HG03135 (cell line): ENCODE data around the gene C1QB.

ENCODE experiments used
- ATAC-seq: cut with Tn5 transposase; IDR thresholded peaks from one replicate; pipeline ENCODE4 v1.9.1; 2021; ENCODE audit warnings: mild to moderate bottlenecking, moderate library complexity; ENCODE audit not compliant: unreplicated experiment

Gene C1QB, protein sequence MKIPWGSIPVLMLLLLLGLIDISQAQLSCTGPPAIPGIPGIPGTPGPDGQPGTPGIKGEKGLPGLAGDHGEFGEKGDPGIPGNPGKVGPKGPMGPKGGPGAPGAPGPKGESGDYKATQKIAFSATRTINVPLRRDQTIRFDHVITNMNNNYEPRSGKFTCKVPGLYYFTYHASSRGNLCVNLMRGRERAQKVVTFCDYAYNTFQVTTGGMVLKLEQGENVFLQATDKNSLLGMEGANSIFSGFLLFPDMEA

DNA sequence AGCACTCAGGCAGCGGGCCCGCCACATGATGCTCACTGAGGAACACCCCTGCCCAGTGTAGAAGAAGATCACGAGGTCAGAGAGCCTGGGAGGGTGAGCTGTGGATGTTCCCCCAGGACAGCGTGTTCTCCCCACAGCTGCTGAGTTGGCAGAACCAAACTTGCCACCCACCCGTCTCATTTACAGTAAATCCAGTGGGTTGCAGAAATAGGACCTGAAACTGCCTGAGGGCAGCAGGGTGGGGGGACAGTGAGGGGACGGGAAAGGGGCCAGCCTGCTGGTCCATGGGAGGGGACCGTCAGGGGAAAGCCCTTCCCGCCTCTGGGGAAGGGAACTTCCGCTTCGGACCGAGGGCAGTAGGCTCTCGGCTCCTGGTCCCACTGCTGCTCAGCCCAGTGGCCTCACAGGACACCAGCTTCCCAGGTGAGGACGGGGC lies at the start of gene C1QB:
TSS of gene C1QB (plus strand) at position 356 of the 436 bp plus-strand sequence. CDS start 6,227 bp downstream, outside the sequence.
- no peak for ATAC-seq

DNA sequence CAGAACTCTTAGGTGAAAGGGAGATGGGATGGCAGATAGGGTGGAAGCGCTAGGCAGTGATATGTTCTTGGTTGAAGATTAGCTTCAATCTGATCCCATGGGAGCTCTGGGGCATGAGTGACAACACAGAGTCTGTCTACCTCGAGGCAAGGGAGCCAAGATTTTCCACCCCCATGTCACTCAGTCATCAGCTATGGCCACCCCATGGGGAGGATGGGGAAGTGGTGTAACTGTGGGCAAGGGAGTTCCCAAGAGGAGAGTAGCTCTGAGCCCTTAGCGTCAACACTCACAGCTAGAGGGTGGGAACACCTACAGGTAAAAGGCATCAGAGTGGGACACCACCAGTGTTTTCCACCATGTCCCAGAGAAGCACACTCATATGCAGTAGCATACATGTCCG lies 46.9 kb upstream of the C1QB start:
- ATAC-seq: no peak

DNA sequence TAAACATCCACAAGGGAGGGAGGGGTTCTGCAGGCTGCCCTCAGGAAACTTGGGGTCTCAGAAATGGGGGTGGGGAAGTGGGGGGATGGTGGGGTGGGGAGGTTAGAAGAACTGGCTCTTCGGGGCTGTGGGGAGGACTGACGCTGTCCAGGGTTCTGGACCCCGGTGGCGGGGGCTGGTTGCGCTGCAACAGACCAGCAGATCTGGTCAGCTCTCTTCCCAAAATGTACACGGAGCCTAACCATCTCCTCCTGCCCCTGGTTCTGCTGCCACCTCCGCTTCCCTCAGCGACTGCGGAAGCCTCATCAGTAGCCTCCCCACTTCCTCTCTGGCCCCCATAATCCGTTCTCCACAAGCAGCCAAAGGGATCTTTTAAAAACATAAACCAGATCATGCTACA lies 45.9 kb upstream of the C1QB start:
- no peak for ATAC-seq

- no peak for ATAC-seq
These were observed 44.7 kb upstream of the C1QB start for GRCh38 chr1:22608361-22608760.

DNA sequence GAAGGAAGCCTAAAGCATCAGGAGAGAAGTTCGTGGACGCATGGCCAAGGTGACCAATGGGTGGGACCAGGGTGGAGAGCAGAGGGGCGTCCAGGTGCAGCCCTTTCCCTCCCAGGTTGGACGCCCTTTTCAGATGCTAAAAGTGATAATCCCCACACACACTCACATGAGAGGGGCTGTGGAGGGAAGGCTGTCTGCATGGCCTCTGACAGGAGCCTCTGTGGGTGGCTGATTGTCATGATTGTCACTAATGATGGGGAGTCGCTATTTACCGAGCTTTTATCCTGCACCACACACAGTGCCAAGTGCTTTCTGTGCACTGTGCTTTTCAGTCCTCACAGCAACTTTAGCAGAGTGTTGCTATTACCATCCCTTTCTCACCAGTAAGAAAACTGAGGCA lies 43.7 kb upstream of the C1QB start:
- no peak for ATAC-seq

DNA sequence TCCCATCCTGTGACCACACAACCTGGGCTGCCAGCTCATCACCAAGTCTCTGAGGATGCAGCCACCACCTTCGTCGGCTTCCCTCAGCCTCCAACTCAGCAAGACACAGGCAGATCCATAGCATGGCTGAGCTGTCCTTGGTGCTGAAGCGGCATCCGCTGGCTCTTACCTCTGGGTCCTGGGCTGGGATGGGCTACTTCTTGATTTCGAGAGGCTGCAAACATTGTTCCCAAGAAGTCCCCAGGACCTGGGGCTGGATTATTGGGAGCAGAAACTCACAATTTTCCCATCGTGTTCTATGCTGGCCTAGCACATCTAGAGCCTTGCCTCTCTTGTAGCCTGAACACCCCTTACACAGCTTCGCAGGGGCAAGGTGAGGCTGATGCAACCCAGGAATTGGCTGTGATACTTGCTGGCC lies 41.5 kb upstream of the C1QB start:
- no peak for ATAC-seq

DNA sequence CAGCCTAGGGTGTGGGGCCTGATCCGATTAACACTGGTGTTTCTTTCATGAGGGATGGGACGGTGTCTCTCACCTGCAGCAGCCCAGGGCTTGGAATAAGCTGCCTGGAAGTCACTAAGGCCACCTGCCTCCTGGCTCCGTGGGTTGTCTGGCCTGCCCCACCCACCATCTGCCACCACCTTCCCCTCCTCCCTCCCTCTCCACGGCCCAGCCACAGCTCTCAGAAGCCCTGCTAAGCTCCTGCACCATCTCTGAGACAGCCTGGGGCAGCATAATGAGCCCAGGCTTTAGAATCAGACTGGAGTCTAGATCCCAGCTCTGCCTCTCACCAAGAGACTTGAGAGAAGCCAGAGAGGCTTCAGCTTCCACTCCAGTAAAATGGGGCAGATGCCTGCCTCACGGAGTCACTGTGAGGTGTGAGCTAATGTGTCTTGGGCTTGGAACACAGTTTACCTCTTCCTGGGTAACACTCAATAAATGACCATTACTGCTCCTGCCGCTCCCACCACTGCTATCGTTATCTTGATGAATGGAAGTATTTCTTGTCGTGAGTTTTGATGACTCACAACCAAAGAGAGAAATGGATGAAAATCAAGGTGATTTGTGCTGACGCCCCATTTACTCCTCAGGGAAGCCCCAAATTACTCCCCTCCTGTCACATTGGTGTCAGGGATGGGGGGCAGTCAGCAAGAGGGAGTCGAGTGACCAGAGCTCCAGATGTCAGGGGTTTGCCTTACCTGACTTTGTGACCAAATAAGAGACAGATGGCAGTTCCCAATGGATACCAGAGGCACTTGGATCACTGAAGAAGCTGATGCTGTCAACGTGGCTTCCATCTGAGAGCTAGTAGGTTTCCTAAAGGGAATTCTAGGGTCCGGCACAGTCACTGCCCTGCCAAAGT lies 40.1 kb upstream of the C1QB start:
- no peak for ATAC-seq

DNA sequence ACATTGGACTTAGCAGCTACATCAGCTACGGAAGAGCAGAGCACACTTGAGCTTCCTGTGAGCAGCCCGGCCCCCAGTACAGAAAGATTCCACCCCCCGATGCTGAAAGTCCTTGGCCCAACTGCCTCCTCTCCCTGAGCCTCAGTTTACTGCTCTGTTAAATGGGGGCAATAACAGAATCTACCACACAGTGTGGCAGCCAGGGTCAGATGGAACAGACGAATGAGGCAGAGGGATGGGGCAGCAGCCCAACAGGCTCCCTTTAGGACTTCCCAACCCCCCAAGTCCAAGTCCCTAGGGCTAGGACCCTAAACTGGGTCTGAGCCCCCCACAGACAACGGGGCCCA lies 39.5 kb upstream of the C1QB start:
- no peak for ATAC-seq

GRCh38 chr1:22613951-22614350 lies 39.1 kb upstream of the C1QB start:
- ATAC-seq: no peak

GRCh38 chr1:22615886-22616285 lies 37.1 kb upstream of the C1QB start:
- no peak for ATAC-seq

DNA sequence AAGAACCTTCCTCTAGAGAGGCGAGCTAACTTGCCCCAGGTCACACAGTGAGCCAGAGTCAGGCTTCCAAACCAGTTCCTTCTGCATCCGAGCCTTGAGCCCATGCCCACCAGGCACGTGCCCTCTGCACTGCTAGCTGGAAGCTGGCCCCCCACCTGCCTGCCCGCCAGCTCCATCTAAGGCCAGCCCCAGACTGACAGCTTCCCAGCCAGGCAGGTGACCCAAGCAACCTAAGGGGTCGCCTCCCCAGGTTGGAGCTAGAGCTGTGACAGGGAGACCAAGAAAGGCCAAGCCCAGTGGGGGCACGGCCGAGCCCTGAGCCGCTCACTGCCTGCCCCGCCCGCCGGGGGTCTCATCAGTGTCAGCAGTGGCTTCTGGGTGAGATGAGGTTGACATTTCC lies 36.5 kb upstream of the C1QB start:
- ATAC-seq: no peak

GRCh38 chr1:22618056-22618455 lies 35.0 kb upstream of the C1QB start:
- ATAC-seq: no peak

DNA sequence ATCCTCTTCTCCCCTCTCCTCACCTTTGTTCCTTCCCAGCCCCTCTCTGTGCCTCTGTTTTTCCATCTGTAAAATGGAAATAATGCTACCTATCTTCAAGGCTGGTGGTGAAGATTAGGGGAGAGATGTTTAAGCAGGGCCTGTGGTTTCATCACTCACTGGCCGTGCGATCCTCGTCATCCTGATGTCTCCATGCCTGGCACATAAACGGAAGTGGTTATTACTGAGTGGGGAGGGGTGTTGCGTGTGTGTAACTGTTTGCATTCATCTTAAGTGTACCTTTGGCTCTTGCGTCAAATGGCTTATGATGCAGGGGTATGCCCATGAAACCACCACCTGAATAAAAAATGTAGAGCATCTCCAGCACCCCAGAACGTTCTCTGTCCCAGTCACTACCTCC lies 33.8 kb upstream of the C1QB start:
- ATAC-seq: no peak

- no peak for ATAC-seq
These were observed 33.2 kb upstream of the C1QB start for GRCh38 chr1:22619798-22620197.

GRCh38 chr1:22621761-22622160 lies 31.3 kb upstream of the C1QB start:
- ATAC-seq: no peak

DNA sequence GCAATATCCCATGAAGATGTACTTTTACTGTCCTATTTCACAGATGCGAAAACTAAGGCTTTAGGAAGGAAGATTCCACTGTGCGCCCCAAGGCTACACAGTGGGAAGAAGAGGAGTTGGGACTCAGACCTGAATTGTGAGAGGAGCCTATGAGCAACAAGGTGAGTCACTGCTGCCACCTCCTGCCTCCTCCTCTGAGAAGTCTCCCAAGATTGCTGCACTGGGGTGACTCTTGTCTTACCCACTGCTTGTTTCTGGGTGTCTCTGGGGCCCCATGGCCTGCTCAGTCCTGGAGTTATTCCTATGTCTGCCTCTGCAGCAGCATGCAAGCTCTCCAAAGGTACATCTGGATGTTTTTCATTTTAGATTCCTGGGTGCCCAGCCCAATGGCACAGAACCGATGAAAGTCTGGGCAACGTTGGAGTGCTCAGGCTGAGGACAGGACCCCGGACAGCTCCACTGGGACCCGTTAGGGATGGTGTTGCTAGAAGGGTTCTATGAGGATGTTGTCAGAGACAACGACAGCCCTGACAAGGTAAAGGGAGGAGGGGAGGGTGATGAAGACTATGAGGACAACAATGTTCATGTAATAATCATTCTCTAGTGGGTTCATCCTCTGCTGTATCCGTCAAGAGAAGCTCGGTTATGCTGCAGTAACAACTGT lies 27.6 kb upstream of the C1QB start:
- no peak for ATAC-seq

DNA sequence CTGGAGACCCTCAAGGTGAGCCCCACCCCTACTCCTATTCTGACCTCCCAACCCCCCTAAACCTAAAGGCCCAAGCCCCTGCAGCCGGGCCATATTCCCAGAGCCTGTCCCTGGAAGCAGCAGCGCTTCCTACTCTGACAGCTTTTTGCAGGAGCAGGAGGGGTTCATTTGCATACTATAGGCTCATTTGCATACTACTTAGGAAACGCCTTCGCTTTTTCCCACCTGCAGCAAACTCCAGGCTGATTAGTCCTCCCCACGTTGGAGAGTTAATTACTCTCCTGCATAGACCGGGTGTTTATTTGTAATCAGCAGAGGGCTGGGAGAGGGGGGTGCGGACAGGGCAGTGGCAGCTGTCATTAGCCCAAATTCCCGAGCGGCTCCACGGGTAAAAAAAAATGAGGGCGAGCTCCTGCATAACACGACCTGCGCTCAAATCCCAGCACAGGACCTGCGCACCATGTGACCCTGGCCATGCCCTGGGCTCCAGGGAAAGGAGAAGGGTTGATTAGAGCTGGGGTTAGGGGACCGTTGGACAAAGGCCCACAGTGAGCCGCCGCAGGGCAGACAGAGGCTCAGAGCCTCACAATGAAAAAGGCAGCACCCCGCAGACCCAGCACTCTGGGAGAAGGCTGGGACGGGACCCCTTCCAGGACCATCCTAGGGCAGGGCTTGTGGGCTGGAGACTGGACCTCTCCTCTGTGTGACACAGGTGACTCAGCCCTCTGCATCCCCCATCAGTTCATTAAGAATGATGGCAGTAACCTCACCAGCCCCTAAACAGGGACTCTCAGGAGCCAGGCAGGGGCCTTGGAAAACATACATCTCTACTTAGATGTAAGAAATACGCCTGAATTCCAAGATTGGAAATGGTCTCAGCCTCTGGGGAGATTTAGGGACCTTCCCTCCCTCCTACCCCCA lies 26.5 kb upstream of the C1QB start:
- ATAC-seq: no peak

DNA sequence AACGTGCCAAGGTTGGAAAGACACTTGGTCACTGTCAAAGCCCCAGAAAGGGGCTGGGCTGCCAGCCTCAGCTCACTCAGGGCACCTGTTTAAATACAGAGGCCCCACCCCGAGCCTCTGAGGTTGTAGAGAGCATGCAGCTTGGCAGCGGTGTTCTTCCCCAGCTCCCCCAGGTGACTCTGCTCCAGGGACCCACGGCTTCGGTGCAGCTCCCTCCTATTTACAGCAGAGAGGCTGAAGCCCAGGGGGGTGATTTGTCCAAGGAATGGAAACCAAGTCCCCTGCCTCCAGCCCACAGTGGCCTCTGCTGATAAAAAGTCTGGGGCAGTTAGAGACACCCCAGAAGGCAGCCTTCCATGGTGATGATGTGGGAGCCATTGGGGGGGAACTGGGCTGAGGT lies 25.7 kb upstream of the C1QB start:
- no peak for ATAC-seq

GRCh38 chr1:22628698-22629444 lies 24.2 kb upstream of the C1QB start:
- no peak for ATAC-seq

DNA sequence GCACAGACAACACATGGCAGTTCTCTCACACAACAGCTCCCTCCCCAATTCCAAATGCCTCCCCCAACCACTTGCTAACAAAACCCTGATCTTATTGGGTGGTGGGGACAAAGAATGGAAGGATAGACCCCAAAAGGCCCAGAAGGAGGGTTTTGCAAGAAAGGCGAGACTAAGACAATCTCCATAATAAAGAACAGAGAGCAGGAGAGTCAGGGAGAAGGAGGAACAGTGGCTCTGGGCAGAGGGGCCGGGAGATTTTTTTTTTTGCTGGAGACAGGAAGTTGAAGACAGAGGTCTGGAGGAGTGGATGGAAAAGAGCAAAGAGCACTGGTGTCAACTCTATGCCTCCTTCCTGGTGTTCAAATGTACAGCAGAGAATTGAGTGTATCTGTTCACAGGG lies 23.1 kb upstream of the C1QB start:
- no peak for ATAC-seq
